GM19372 (cell line): Measurements from ENCODE around the gene RHAG.
"Not testable (repeated sequence)": the region's sequence is repeated elsewhere in the genome, so short reads cannot be mapped to it uniquely, and the experiment has no call there.

Experiments used
- ATAC-seq: cut with Tn5 transposase; IDR thresholded peaks from one replicate; pipeline ENCODE4 v1.9.1; 2021; ENCODE audit warnings: mild to moderate bottlenecking, low read depth, moderate library complexity; ENCODE audit not compliant: unreplicated experiment

The RHAG gene

GRCh38 chr6:49636713-49637349 is at the start of gene RHAG:
TSS of gene RHAG (minus strand) at chr6:49636839. CDS start at chr6:49636812, 27 bp downstream.
- no peak for ATAC-seq

GRCh38 chr6:49676671-49677281 is 40.1 kb upstream of the RHAG start:
- ATAC-seq, result no peak

- no peak for ATAC-seq
These were observed 39.2 kb upstream of the RHAG start for GRCh38 chr6:49675816-49676215.

- no peak for ATAC-seq
These were observed 31.5 kb upstream of the RHAG start for GRCh38 chr6:49668083-49668511.

GRCh38 chr6:49666930-49667757 is 30.5 kb upstream of the RHAG start:
- no peak for ATAC-seq

- ATAC-seq, result no peak
These were observed 29.8 kb upstream of the RHAG start for GRCh38 chr6:49666480-49666879.

GRCh38 chr6:49664817-49665216 is 28.2 kb upstream of the RHAG start:
- ATAC-seq, result no peak

- not testable (repeated sequence) for ATAC-seq
These were observed 27.4 kb upstream of the RHAG start for GRCh38 chr6:49664054-49664453.

GRCh38 chr6:49662892-49663261 is 26.2 kb upstream of the RHAG start:
- ATAC-seq, result no peak

GRCh38 chr6:49662231-49662891 is 25.7 kb upstream of the RHAG start:
- no peak for ATAC-seq

GRCh38 chr6:49653942-49654341 is 17.3 kb upstream of the RHAG start:
- ATAC-seq, result no peak

- no peak for ATAC-seq
These were observed 16.8 kb upstream of the RHAG start for GRCh38 chr6:49653438-49653837.

- ATAC-seq, result no peak
These were observed 14.6 kb upstream of the RHAG start for GRCh38 chr6:49651239-49651638.

GRCh38 chr6:49649988-49650387 is 13.3 kb upstream of the RHAG start:
- no peak for ATAC-seq

- no peak for ATAC-seq
These were observed 11.4 kb upstream of the RHAG start for GRCh38 chr6:49648036-49648435.

- no peak for ATAC-seq
These were observed 10.8 kb upstream of the RHAG start for GRCh38 chr6:49647476-49647875.

- ATAC-seq, result no peak
These were observed 10.3 kb upstream of the RHAG start for GRCh38 chr6:49646942-49647341.

- ATAC-seq, result no peak
These were observed 9.6 kb upstream of the RHAG start for GRCh38 chr6:49646130-49646824.

- no peak for ATAC-seq
These were observed 8.5 kb upstream of the RHAG start for GRCh38 chr6:49645139-49645538.

- no peak for ATAC-seq
These were observed 2.7 kb upstream of the RHAG start for GRCh38 chr6:49639177-49639817.
